RWPE2 (cell line): ENCODE measurements around the gene SLC32A1.

Source experiments
- ATAC-seq: fragments of 200-7000 bp; cut with Tn5 transposase; 3 replicates; pipeline ENCODE4 v1.9.1; 2021; ENCODE audit warnings: low read depth
- DNase-seq: peaks from one replicate; pipeline ENCODE4 v3.0.0-alpha.2; 2020; ENCODE audit warnings: low spot score
- H3K27ac ChIP-seq: fragments of 450-650 bp; 2 replicates; pipeline ENCODE4 v1.5.1; 2017; ENCODE audit warnings: mild to moderate bottlenecking; ENCODE audit not compliant: poor library complexity, severe bottlenecking
- H3K27me3 ChIP-seq: fragments of 250-450 bp; sonication (Bioruptor Pico); 2 replicates; pipeline ENCODE4 v1.5.1; 2021; ENCODE audit warnings: mild to moderate bottlenecking, moderate library complexity; ENCODE audit not compliant: insufficient read depth, poor library complexity, severe bottlenecking
- H3K36me3 ChIP-seq: fragments of 250-450 bp; sonication (Bioruptor Pico); 2 replicates; pipeline ENCODE4 v1.5.1; 2020; ENCODE audit warnings: low read depth, mild to moderate bottlenecking, moderate library complexity
- H3K4me1 ChIP-seq: fragments of 250-450 bp; sonication (Bioruptor Pico); 2 replicates; pipeline ENCODE4 v1.5.1; 2021; ENCODE audit warnings: mild to moderate bottlenecking, moderate library complexity; ENCODE audit not compliant: insufficient read depth, poor library complexity, severe bottlenecking
- H3K4me3 ChIP-seq: fragments of 250-450 bp; sonication (Bioruptor Pico); 2 replicates; pipeline ENCODE4 v1.5.1; 2021; ENCODE audit warnings: mild to moderate bottlenecking, moderate library complexity; ENCODE audit not compliant: severe bottlenecking
- H3K9me3 ChIP-seq: fragments of 250-450 bp; sonication (Bioruptor Pico); 2 replicates; pipeline ENCODE4 v1.5.1; 2021; ENCODE audit warnings: mild to moderate bottlenecking, moderate library complexity; ENCODE audit not compliant: severe bottlenecking
- TF ChIP-seq, protein P1 (sequence below): fragments of 450-650 bp; IDR thresholded peaks from one replicate; pipeline ENCODE4 v1.5.1; 2017; ENCODE audit warnings: mild to moderate bottlenecking, moderate library complexity; ENCODE audit not compliant: poor library complexity, severe bottlenecking

Gene SLC32A1

DNA sequence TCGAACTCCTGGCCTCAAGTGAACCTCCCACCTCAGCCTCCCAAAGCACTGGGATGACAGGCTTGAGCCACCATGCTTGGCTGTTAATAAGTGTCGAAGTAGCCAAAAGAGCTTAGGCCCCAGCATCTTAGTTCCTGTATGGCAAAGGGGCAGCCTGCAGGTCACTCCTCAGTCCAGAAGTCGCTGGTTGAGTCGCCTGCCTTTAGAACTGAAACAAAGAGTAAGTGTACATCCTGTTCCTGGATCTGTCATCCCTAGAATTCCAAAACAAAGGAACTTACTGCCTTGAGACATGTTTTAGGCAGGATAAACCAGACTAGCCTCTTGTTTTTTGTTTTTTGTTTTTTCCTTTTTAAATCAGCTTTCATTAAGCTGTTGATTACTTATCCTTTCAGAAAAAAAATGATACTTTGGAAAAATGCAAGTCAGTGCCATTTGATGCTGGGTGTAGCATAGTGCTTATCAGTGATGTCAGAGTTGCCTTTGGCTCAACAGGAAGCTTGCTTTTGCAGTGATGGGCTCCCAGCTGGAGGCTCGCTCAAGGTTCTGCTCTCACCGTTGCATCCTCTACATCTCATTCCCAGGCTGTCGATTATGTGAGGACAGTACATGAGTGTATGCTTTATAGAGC lies 33.0 kb downstream of the SLC32A1 start:
- DNase-seq (no peak), ATAC-seq (0 out of 3 replicates have a peak, but pooled peaks have one; percentile 15)
- TF ChIP-seq, protein P1, sequence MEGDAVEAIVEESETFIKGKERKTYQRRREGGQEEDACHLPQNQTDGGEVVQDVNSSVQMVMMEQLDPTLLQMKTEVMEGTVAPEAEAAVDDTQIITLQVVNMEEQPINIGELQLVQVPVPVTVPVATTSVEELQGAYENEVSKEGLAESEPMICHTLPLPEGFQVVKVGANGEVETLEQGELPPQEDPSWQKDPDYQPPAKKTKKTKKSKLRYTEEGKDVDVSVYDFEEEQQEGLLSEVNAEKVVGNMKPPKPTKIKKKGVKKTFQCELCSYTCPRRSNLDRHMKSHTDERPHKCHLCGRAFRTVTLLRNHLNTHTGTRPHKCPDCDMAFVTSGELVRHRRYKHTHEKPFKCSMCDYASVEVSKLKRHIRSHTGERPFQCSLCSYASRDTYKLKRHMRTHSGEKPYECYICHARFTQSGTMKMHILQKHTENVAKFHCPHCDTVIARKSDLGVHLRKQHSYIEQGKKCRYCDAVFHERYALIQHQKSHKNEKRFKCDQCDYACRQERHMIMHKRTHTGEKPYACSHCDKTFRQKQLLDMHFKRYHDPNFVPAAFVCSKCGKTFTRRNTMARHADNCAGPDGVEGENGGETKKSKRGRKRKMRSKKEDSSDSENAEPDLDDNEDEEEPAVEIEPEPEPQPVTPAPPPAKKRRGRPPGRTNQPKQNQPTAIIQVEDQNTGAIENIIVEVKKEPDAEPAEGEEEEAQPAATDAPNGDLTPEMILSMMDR = no peak
- H3K4me1 ChIP-seq = no peaks in the 10 kb centered on the region
- peaks cover 96% of the 10 kb centered on the region for H3K36me3 ChIP-seq
- no peaks in the 10 kb centered on the region for H3K9me3 ChIP-seq
- H3K27ac ChIP-seq = no peak overlapping the region
- no peak overlapping the region for H3K4me3 ChIP-seq
- H3K27me3 ChIP-seq = no peaks in the 10 kb centered on the region

GRCh38 chr20:38759106-38759505 lies 34.8 kb downstream of the SLC32A1 start:
- no peaks in the 10 kb centered on the region for H3K4me1 ChIP-seq
- no peaks in the 10 kb centered on the region for H3K9me3 ChIP-seq
- no peak overlapping the region for H3K4me3 ChIP-seq
- DNase-seq = no peak
- H3K36me3 ChIP-seq = peaks cover 94% of the 10 kb centered on the region
- H3K27me3 ChIP-seq = no peaks in the 10 kb centered on the region
- TF ChIP-seq, protein P1 = no peak
- no peak for ATAC-seq
- H3K27ac ChIP-seq = no peak overlapping the region

GRCh38 chr20:38760978-38761377 lies 36.7 kb downstream of the SLC32A1 start:
- Histone ChIP-seq H3K9me3 (no peaks in the 10 kb centered on the region), H3K4me1 (peaks cover 13% of the 10 kb centered on the region), H3K27me3 (no peaks in the 10 kb centered on the region), H3K27ac (no peak overlapping the region), H3K36me3 (peaks cover 91% of the 10 kb centered on the region), H3K4me3 (no peak overlapping the region)
- TF ChIP-seq, protein P1 = no peak
- ATAC-seq (no peak), DNase-seq (no peak)

GRCh38 chr20:38762174-38762573 lies 37.9 kb downstream of the SLC32A1 start:
- DNase-seq (no peak), ATAC-seq (no peak)
- peaks cover 13% of the 10 kb centered on the region for H3K4me1 ChIP-seq
- H3K9me3 ChIP-seq = no peaks in the 10 kb centered on the region
- peaks cover 91% of the 10 kb centered on the region for H3K36me3 ChIP-seq
- no peaks in the 10 kb centered on the region for H3K27me3 ChIP-seq
- H3K4me3 ChIP-seq = no peak overlapping the region
- H3K27ac ChIP-seq = no peak overlapping the region
- TF ChIP-seq, protein P1 = no peak

DNA sequence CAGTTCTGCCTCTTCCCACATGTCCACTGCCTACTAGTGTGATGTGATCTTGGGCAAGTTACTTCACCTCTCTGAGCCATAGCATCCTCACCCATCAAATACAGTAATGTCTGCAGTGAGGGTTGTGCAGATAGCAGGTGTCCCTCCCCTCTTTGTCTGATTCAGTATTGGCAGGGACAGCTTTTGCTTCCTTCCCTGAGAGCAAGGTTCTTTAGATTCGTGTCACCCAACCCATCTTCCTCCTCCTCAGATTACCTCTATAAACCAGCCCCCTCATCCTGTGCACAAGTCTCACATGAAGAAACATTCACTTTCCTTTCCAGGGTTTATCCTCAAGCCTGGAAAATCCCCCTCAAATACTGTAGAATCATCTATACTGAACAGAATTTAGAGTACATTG lies 39.3 kb downstream of the SLC32A1 start:
- Histone ChIP-seq H3K4me3 (no peak overlapping the region), H3K27me3 (no peaks in the 10 kb centered on the region), H3K27ac (no peak overlapping the region), H3K9me3 (no peaks in the 10 kb centered on the region), H3K36me3 (peaks cover 88% of the 10 kb centered on the region), H3K4me1 (peaks cover 13% of the 10 kb centered on the region)
- DNase-seq = no peak
- TF ChIP-seq, protein P1 = no peak
- no peak for ATAC-seq
